ENCODE data around the gene SH2B3. TPM values are rescaled to one million over a fixed set of nuclear protein-coding genes. Genes with fewer than 3 reads are reported as not detected.
"Not testable (repeated sequence)": the region's sequence is repeated elsewhere in the genome, so short reads cannot be mapped to it uniquely, and the experiment has no call there.

SH2B3 gene
- total RNA-seq, 2 experiments from 2014 or later, result 48.7 to 52.7 TPM

- no peak for TF ChIP-seq CTCF (IDR thresholded peaks at IDR 0.05)
- no peak overlapping the region for H3K4me3 Mint-ChIP-seq
- peaks cover 16% of the 10 kb centered on the region for H3K4me1 Mint-ChIP-seq (ENCODE audit: low read depth)
- CTCF ChIA-PET, result interaction anchor here (25.6 kb wide), 1 partner anchor 44 kb away, joined by 1222 read pairs; no protein-coding TSS in a partner anchor
- POLR2A ChIA-PET, result no interaction called here
- no peak for DNase-seq
- no peaks in the 10 kb centered on the region for H3K27me3 Mint-ChIP-seq
- no peak for ATAC-seq
- H3K36me3 Mint-ChIP-seq (ENCODE audit: low read depth), result no peaks in the 10 kb centered on the region
- intact Hi-C loops (cut with micrococcal nuclease), result no loop called here
- H3K27ac Mint-ChIP-seq, result no peak overlapping the region
- H3K9me3 Mint-ChIP-seq, result no peaks in the 10 kb centered on the region
Measured at GRCh38 chr12:111393700-111394300, 11.9 kb upstream of the SH2B3 start.

- Mint-ChIP-seq H3K4me3 (no peak overlapping the region), H3K36me3 (ENCODE audit: low read depth) (peaks cover under 1% of the 10 kb centered on the region), H3K4me1 (ENCODE audit: low read depth) (peaks cover 23% of the 10 kb centered on the region), H3K27me3 (no peaks in the 10 kb centered on the region), H3K27ac (no peak overlapping the region), H3K9me3 (peaks cover 2% of the 10 kb centered on the region)
- TF ChIP-seq CTCF (IDR thresholded peaks at IDR 0.05), result no peak
- DNase-seq (no peak), ATAC-seq (no peak)
- POLR2A ChIA-PET, result no interaction called here
- CTCF ChIA-PET, result interaction anchor here (25.6 kb wide), 1 partner anchor 43 kb away, joined by 1222 read pairs; no protein-coding TSS in a partner anchor
- intact Hi-C loops (cut with micrococcal nuclease), result no loop called here
Measured at GRCh38 chr12:111394480-111394879, 11.2 kb upstream of the SH2B3 start.

DNA sequence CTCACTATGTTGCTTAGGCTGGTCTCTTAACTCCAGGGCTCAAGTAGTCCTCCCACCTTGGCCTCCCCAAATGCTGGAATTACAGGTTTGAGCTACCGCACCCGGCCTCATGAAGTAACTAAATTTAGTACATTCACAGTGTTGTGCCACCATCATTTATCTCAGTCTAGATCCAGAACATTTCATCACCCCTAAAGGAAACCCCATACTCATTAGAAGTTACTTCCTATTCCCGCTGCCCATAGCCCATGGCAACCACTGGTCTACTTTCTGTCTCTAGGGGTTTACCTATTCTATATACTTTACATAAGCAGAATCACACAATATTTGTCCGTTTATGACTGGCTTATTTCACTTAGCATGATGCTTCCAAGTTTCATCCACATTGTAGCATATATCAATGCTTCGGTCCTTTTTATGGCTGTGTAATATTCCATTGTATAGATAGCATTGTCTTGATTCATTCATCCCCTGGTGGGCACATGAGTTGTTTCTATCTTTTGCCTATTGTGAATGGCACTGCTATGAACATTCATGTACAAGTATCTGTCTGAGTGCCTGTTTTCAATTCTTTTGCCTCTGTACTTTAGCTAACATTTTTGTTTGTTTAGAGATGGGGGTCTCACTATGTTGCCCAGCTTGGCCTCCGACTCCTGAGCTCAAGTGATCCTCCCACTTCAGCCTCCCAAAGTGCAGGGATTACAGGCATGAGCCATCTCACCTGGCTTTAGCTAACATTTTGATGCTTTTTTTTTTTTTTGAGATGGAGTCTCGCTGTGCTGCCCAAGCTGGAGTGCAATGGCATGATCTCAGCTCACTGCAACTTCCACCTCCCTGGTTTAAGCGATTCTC lies 10.2 kb upstream of the SH2B3 start:
- H3K4me3 Mint-ChIP-seq, result no peak overlapping the region
- no peaks in the 10 kb centered on the region for H3K27me3 Mint-ChIP-seq
- no peak for TF ChIP-seq CTCF (IDR thresholded peaks at IDR 0.05)
- POLR2A ChIA-PET, result interaction anchor here (0.7 to 5.3 kb wide), 7 partner anchors 35 to 134 kb away, joined by 3 to 28 read pairs (median 9); no protein-coding TSS in a partner anchor
- H3K36me3 Mint-ChIP-seq (ENCODE audit: low read depth), result peaks cover 4% of the 10 kb centered on the region
- DNase-seq, result no peak
- ATAC-seq, result no peak
- no peak overlapping the region for H3K27ac Mint-ChIP-seq
- CTCF ChIA-PET, result interaction anchor here (1.1 to 25.6 kb wide), 26 partner anchors 10 to 417 kb away, joined by 3 to 1222 read pairs (median 10); partner anchors contain the start of gene SH2B3
- intact Hi-C loops (cut with micrococcal nuclease), result loop anchor here (5.0 kb wide), 1 partner anchor 132 kb away; no protein-coding TSS in a partner anchor
- peaks cover 8% of the 10 kb centered on the region for H3K9me3 Mint-ChIP-seq
- peaks cover 34% of the 10 kb centered on the region for H3K4me1 Mint-ChIP-seq (ENCODE audit: low read depth)

- H3K4me3 Mint-ChIP-seq, ATAC-seq, H3K27ac Mint-ChIP-seq: not testable (repeated sequence)
Measured at GRCh38 chr12:111396271-111396670, 9.5 kb upstream of the SH2B3 start.

GRCh38 chr12:111396726-111397445 lies 8.8 kb upstream of the SH2B3 start:
- Mint-ChIP-seq H3K27ac (peak overlapping the region; percentile 87), H3K4me3 (peak overlapping the region; percentile 70), H3K4me1 (ENCODE audit: low read depth) (peaks cover 36% of the 10 kb centered on the region), H3K27me3 (no peaks in the 10 kb centered on the region), H3K36me3 (ENCODE audit: low read depth) (peaks cover 4% of the 10 kb centered on the region), H3K9me3 (peaks cover 8% of the 10 kb centered on the region)
- intact Hi-C loops (cut with micrococcal nuclease), result loop anchor here (5.0 kb wide), 1 partner anchor 130 kb away; no protein-coding TSS in a partner anchor
- peak; percentile 99 for TF ChIP-seq CTCF (IDR thresholded peaks at IDR 0.05)
- POLR2A ChIA-PET, result interaction anchor here (0.5 to 5.3 kb wide), 13 partner anchors 25 to 133 kb away, joined by 3 to 28 read pairs (median 4); no protein-coding TSS in a partner anchor
- DNase-seq (peak; percentile 89), ATAC-seq (peak; percentile 75)
- CTCF ChIA-PET, result interaction anchor here (0.7 to 25.6 kb wide), 52 partner anchors 11 to 1022 kb away, joined by 3 to 1222 read pairs (median 6); partner anchors contain the start of genes BRAP, PHETA1 and SH2B3

More at GRCh38 chr12:111396271-111396670, 9.5 kb upstream of the SH2B3 start:
- intact Hi-C loops (cut with micrococcal nuclease), result loop anchor here (5.0 kb wide), 1 partner anchor 131 kb away; no protein-coding TSS in a partner anchor
- POLR2A ChIA-PET, result interaction anchor here (0.5 to 5.3 kb wide), 10 partner anchors 24 to 134 kb away, joined by 3 to 28 read pairs (median 4); no protein-coding TSS in a partner anchor
- CTCF ChIA-PET, result interaction anchor here (0.8 to 25.6 kb wide), 45 partner anchors 10 to 1021 kb away, joined by 3 to 1222 read pairs (median 7); partner anchors contain the start of genes BRAP, PHETA1 and SH2B3
- not testable (repeated sequence) for H3K9me3 Mint-ChIP-seq; H3K27me3 Mint-ChIP-seq; DNase-seq; H3K36me3 Mint-ChIP-seq (ENCODE audit: low read depth)
- peaks cover 34% of the 10 kb centered on the region for H3K4me1 Mint-ChIP-seq (ENCODE audit: low read depth)

Data from activated CD8-positive, alpha-beta T cell treated with anti-CD3 and anti-CD28 coated beads for 36 hours (primary cell).